OCI-LY1 (cell line): ENCODE results near the gene SLC17A7.

ENCODE experiments used
- EZH2 ChIP-seq: fragments of 200-600 bp; sonication (generic), shearing (Covaris generic); IDR thresholded peaks from 2 replicates; pipeline ENCODE4 v1.8.0; 2017; ENCODE audit warnings: borderline replicate concordance, mixed run types, mild to moderate bottlenecking, antibody characterized with exemption, low read length, moderate library complexity, mixed read lengths
- TF ChIP-seq, protein P1 (sequence below): fragments of 200-600 bp; sonication (generic), shearing (Covaris generic); IDR thresholded peaks from 2 replicates; pipeline ENCODE4 v1.5.1; 2017; ENCODE audit warnings: mild to moderate bottlenecking, antibody characterized with exemption, low read length, moderate library complexity, mixed read lengths

DNA sequence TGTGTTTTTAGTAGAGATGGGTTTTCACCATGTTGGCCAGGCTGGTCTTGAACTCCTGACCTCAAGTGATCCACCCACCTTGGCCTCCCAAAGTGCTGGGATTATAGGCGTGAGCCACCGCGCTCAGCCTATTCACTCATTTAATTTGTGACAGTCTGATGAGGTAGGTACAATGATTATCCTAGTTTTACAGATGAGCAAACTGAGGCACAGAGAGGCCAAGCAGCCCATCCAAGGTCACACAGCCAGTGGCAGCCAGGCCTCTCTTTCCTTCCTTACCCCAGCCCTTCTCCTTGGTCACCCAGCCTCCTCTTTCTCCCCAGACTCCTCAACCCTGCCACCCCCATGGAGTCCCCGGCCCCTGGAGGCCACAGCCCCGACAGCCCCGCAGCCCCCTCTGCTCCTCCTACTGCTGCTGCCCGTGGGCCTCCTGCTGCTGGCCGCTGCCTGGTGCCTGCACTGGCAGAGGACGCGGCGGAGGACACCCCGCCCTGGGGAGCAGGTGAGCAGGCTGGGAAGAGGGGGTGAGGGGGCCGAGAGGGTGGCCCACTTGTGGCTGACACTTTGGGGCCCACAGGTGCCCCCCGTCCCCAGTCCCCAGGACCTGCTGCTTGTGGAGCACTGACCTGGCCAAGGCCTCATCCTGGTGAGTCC, 38.8 kb upstream of the SLC17A7 start:
- TF ChIP-seq, protein P1, sequence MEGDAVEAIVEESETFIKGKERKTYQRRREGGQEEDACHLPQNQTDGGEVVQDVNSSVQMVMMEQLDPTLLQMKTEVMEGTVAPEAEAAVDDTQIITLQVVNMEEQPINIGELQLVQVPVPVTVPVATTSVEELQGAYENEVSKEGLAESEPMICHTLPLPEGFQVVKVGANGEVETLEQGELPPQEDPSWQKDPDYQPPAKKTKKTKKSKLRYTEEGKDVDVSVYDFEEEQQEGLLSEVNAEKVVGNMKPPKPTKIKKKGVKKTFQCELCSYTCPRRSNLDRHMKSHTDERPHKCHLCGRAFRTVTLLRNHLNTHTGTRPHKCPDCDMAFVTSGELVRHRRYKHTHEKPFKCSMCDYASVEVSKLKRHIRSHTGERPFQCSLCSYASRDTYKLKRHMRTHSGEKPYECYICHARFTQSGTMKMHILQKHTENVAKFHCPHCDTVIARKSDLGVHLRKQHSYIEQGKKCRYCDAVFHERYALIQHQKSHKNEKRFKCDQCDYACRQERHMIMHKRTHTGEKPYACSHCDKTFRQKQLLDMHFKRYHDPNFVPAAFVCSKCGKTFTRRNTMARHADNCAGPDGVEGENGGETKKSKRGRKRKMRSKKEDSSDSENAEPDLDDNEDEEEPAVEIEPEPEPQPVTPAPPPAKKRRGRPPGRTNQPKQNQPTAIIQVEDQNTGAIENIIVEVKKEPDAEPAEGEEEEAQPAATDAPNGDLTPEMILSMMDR: no peak
- TF ChIP-seq EZH2: no peak
